ENCODE results near the gene FGF14.

FGF14 gene

DNA sequence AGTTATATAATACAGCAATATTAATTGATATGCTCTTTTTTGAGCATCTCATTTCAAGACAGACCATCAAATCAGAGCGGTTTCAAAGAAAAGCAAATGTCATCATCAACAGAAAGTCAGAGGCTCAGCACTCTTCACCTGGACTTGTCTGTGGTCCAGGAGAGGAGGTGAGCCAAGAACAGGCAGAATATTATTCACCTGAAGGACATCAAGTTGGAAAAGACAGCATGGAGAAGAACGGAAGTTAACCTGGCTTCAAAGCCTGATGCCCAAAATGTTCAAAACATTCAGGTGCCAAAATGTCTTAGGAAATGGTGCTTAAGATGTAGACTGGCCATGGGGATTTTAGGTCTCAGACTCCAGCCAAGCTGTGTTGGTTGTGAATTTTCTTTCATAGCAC is 40.7 kb downstream of the FGF14 start:
- DNase-seq: no peak

DNA sequence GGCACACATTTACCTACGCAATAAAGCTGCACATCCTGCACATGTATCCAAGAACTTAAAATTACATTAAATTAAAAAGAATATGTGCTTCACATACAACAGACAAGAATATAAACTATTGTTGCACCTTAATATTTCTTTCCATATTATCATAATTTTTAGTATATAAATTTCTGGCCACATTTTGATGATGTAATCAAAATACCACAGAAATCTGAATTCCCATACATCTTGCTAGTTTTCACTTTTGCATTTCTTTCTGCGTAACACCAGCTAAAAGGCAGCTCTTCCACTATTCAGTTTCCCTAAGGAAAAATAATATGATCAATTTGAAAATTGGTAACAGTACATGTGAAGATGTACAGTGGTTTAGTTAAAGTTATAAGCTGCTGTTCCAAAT is 42.6 kb downstream of the FGF14 start:
- no peak for DNase-seq

DNA sequence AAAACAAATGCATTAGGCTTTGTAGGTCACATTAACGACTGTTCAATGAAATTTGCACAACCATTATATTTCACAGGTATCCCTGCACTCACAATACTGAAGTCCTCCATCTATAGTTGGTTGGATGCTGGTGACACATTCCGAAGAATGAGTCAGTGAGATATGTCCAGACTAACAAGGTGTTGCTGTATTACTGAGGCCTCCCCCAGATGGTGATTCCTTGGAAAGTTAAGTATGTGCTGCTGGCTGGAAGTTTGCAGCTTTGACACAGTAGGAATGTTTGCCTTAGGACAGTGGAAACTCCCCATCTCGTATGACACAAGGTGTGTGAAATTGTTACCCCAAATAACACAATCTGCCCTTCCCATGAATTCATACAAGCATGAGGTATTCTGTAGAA is 46.6 kb downstream of the FGF14 start:
- DNase-seq: no peak

DNA sequence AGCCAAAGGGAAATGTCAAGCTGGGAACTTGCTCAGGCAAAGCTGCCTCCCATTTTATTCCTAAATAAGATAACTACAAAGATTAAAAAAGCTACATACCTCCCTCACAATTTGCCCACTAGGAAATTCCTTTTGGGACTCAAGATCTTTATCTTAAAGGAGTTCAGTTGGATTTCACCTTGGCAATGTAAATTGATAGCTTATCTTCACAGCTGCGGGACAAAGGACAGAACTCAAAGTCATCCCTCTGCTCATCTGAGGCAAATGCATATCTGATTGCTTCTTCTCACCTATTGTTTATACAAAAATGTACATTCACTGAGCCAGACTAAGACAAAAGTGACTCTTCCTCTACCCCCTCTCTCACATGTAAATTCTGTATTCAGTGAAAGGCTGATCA is 47.8 kb downstream of the FGF14 start:
- DNase-seq: no peak

GRCh38 chr13:102351521-102351920 is 50.3 kb downstream of the FGF14 start:
- no peak for DNase-seq

GRCh38 chr13:102347490-102347889 is 54.4 kb downstream of the FGF14 start:
- no peak for DNase-seq

- no peak for DNase-seq
Measured at GRCh38 chr13:102346769-102347168, 55.1 kb downstream of the FGF14 start.

DNA sequence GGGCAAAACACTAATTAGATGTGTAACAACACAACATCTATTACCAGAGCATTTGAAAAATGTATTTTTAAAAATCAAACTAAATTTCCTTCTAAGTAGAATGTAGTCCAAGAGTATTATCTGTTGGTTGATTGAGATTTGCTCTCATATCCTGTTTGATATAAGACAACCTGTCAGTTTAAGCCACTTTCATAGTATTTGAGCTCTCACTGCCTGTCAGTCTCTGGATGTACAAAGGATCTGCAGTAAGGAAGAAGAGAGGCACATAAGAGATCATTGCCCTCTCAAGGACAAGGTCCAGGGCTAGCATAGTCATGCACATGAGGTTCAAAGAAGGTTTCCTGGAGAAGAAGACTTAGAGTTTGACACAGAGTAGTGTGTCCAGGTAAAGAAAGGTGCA is 57.4 kb downstream of the FGF14 start:
- DNase-seq: no peak

DNA sequence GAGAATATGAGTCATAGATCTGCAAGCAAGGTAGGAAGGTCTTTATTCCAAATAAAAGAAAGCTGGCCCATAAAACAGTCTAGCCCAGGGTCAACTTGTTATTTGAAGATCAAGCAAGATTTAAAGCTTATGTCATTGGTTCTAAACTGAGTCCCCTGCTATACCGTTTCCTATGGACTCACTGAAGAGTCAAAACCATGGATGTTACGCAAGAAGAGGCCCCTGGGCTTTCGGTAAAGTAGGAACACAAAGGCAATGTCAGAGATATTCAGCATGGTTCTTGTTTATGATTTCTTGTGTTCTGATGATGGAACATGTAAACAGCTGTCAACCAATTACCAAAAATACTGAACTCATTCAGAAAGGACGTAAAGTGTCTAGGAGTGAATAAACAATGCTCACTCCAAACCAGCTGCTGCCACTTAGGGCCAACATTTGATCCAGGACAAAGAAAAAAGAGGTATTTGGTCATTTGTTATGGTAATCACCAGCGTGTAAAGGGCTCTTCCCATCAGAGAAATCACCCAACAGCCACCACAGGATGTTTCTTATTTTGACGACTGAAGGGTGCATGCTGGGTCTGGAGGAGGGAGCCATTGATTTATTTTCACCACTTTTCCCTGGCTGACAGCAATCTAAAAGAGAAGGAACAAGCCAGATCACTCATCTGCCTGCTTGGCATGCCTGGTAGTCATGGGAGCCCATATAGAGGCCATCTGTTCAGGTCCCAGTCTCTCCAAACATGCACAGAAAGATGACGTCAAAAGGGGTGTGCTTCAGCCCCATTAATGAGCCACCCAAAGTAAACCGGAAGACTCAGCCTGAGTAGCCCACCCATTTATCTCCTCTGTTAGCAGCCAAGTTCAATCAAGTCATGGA is 68.3 kb downstream of the FGF14 start:
- no peak for DNase-seq

DNA sequence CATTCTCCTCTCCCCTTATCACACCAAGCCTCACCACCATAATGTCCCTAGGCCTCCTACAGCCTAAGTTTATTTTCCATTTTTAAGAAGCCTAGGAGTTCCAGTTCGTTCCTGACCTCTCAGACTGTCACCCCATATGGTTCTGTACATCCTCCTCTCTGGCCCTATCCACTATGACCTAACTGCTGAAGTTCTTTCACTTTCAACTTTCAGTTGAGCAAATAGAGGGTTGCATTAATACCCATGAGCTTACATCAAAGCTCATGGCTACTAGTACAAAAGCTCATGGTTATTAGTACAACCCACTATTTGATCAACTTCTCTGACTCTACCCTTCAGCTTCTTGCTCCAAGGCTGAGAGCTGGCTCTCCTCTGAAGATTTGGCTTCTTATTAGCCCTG is 72.9 kb downstream of the FGF14 start:
- DNase-seq: no peak

DNA sequence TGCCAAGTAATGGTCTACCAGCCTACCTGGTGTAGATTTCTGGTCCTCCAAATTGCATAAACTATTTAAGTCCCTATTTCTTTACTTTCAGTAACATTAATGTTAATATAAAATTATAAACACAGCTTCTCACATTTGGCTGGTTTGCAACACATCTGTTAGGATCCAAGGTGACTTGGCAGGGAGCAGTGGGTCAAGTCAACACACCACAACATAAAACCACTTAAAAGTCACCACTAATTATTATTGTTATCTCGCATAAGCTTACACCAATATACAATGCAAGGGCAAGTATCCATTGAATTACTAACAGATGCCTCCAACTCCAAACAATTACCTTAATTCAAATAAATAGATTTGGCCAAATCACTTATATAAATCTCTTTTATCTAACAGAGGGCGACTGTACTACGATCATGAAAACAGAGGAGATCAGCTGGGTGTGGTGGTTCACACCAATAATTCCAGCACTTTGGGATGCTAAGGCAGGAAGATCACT is 74.7 kb downstream of the FGF14 start:
- no peak for DNase-seq

DNA sequence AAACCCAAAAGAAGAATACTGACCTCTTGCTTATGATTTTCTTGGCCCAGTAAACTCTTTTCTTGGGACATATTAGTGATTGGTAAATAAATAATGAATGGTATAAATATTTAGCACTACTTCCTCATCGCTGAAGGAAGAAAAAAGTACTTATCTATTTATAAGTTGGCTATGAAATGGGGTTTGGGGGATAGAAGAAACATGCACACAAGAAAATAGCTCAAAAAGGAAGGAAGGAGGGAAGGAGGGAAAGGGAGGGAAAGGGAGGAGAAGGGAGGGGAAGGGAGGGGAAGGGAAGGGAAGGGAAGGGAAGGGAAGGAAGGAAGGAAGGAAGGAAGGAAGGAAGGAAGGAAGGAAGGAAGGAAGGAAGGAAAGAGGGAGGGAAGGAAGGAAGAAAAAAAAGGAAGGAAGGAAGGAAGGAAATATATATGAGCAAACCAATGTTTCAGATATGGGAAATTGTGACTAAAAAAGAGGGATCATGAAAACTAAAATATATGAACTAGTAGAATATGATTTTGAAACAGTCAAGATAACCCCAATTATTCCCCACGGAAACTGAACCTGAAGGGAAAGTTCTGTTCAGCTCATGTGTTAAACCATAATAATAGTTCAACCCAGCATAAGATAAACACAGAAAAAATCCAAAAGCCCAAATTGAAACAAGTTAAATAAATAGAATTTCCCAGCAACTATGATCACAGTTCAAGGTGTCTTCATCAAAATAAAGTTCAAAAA is 75.3 kb downstream of the FGF14 start:
- DNase-seq: no peak

GRCh38 chr13:102325321-102325720 is 76.5 kb downstream of the FGF14 start:
- DNase-seq: no peak

GRCh38 chr13:102323505-102323904 is 78.3 kb downstream of the FGF14 start:
- DNase-seq: no peak

DNA sequence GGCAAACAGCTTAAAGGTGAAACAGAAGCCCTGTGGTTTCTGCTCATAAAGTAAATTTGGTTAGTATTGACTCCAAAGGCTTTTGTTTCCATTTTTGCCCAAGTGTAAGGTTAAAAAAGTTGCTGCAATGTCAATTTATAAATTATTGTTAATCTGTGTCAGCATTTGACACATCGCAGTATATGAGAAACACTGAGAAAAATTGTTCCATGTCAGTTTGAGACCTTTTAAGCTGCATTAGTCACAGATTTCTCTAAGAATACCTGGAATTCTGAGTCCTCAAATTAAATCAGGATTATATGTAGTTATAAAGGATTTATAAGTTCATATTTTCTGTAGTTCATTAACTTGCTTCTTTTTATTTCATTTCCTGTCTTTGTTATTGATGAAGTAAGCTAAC is 78.8 kb downstream of the FGF14 start:
- DNase-seq: no peak

GRCh38 chr13:102322211-102322610 is 79.6 kb downstream of the FGF14 start:
- no peak for DNase-seq

DNA sequence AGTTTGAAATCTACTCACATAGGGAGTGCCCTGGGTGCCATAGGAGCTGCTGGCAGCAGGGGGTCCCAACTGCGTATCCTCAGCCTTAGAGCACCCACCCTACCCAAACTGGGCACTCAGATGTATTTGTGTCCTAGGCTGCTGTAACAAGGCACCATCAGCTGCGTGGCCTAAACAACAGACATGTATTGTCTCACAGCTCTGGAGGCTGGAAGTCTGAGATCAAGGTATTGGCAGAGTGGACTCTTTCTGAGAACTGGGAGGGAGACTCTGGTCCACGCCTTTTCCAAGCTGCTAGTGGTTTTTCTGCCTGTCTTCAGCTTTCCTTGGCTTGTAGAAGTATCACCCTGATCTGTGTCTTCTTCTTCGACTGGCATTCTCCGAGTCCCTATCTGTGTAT is 83.6 kb downstream of the FGF14 start:
- DNase-seq: no peak

- no peak for DNase-seq
Measured at GRCh38 chr13:102317593-102317992, 84.3 kb downstream of the FGF14 start.

DNA sequence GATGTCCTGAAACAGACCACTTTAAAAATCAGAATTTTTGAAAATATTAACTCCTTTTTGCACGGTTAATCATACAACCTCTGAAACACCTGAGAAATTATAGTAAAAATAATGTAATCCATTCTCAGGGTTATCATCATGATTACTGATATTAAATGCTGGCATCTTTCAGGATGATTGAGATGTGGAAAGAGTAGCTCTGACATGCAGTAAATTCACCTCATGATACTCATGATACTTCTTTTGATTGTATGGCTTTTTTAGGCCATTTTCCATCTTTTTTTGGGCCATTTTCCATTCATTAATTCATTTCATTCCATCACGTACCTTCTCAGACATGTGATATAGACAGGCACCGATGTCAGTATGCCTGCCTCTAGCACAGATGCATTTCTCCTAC is 85.1 kb downstream of the FGF14 start:
- DNase-seq: no peak

- DNase-seq: no peak
Measured at GRCh38 chr13:102312841-102313240, 89.0 kb downstream of the FGF14 start.

GRCh38 chr13:102311901-102312300 is 89.9 kb downstream of the FGF14 start:
- DNase-seq: no peak

DNA sequence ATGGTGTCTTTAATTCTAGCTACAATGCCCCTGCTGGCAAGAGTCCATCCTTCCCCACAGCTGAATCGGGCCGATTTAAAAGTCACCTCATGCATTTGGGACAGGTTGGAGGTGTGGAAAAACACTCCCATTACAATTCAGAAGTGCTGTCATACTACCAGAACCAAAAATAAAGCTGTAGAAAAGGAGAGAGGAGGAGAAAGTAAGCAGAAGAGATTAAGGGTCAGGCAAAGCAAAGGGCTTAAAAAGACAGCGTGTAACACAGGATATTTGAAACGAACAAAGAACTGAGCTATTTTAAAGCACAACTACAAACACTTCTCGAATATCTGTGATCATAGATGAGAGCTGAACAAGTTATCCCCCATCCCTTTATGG is 90.4 kb downstream of the FGF14 start:
- DNase-seq: no peak

GRCh38 chr13:102310691-102311418 is 91.0 kb downstream of the FGF14 start:
- no peak for DNase-seq

- DNase-seq: no peak
Measured at GRCh38 chr13:102309110-102309509, 92.7 kb downstream of the FGF14 start.
